ENCODE data around the gene ZNF610. TPM values are rescaled to one million over a fixed set of nuclear protein-coding genes. Genes with fewer than 3 reads are reported as not detected.
A peak's percentile ranks its signal among the peaks of the same experiment; 100 is the strongest.

The ZNF610 gene
- total and polyA plus RNA-seq, 2 donors (not counting 1 experiment from before 2014, with no cell fraction given), result 3.0 to 5.3 TPM

DNA sequence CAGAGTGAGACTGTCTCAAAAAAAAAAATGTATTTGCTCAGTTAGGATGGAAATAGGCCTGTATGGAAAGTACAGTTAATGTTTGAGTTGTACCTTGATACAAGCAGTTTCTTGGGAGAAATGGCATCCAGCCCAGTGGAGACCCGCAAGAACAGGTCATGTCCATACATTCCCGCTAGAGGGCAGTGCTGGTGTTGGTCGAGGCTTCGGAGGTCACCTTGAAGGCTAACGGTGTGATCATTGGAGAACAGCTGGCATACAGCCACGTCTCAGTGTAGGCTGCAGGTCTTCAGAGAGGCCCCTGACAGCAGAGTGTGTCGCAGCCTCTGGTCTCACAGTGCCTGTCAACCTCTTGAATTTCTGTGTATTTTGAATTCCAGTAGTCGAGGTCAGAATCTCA, 7.5 kb downstream of the ZNF610 start:
- TF ChIP-seq CTCF (conservative IDR thresholded peaks at IDR 0.05 in 1 of 2, IDR thresholded peaks at IDR 0.05 in 1 of 2; ENCODE audit: low read depth in 1 of 2, low read length in 2 of 2) (peak in 1 of 2 donors; percentile 36), EZH2 (IDR thresholded peaks at IDR 0.05; ENCODE audit: low read length, missing control alignments) (no peak)
- H3K79me2 ChIP-seq (ENCODE audit: control insufficient read depth, insufficient read depth, low read length), result no peaks in the 10 kb centered on the region
- H3K36me3 ChIP-seq (ENCODE audit: control insufficient read depth, insufficient read depth, low read length), result no peaks in the 10 kb centered on the region
- no peaks in the 10 kb centered on the region for H3K27me3 ChIP-seq (ENCODE audit: control insufficient read depth, insufficient read depth, low read length)
- H3K4me3 ChIP-seq (replicated peaks in 1 of 4; ENCODE audit: control extremely low read depth in 1 of 4, insufficient read depth in 1 of 4, low read depth in 3 of 4, low read length in 4 of 4), result no peak overlapping the region
- no peaks in the 10 kb centered on the region for H3K9me3 ChIP-seq (ENCODE audit: control insufficient read depth, insufficient read depth, low read depth, low read length)
- H3K27ac ChIP-seq (ENCODE audit: insufficient read depth, low read length), result no peak overlapping the region
- peak; percentile 23 to 25 for DNase-seq (ENCODE audit: low read depth in 2 of 2)
- no peaks in the 10 kb centered on the region for H4K20me1 ChIP-seq (ENCODE audit: control insufficient read depth, extremely low read depth, insufficient read depth, low read length)
- H3K9ac ChIP-seq (ENCODE audit: insufficient read depth, low read length), result no peak overlapping the region
- no peak overlapping the region for H3K4me2 ChIP-seq (ENCODE audit: extremely low read depth, insufficient read depth, low read length)
- no peaks in the 10 kb centered on the region for H3K4me1 ChIP-seq (ENCODE audit: control insufficient read depth, extremely low read depth, insufficient read depth, low read length)
- no peak overlapping the region for H2AFZ ChIP-seq (ENCODE audit: low read length)

- Histone ChIP-seq H3K36me3 (ENCODE audit: control insufficient read depth, insufficient read depth, low read length) (no peaks in the 10 kb centered on the region), H2AFZ (ENCODE audit: low read length) (no peak overlapping the region), H3K27ac (ENCODE audit: insufficient read depth, low read length) (no peak overlapping the region), H3K27me3 (ENCODE audit: control insufficient read depth, insufficient read depth, low read length) (no peaks in the 10 kb centered on the region), H3K9me3 (ENCODE audit: control insufficient read depth, insufficient read depth, low read depth, low read length) (no peaks in the 10 kb centered on the region), H3K4me3 (replicated peaks in 1 of 4; ENCODE audit: control extremely low read depth in 1 of 4, insufficient read depth in 1 of 4, low read depth in 3 of 4, low read length in 4 of 4) (no peak overlapping the region), H3K9ac (ENCODE audit: insufficient read depth, low read length) (no peak overlapping the region), H4K20me1 (ENCODE audit: control insufficient read depth, extremely low read depth, insufficient read depth, low read length) (no peaks in the 10 kb centered on the region), H3K4me1 (ENCODE audit: control insufficient read depth, extremely low read depth, insufficient read depth, low read length) (no peaks in the 10 kb centered on the region), H3K4me2 (ENCODE audit: extremely low read depth, insufficient read depth, low read length) (no peak overlapping the region), H3K79me2 (ENCODE audit: control insufficient read depth, insufficient read depth, low read length) (no peaks in the 10 kb centered on the region)
- no peak for DNase-seq (ENCODE audit: low read depth in 2 of 2)
- TF ChIP-seq CTCF (conservative IDR thresholded peaks at IDR 0.05 in 1 of 2, IDR thresholded peaks at IDR 0.05 in 1 of 2; ENCODE audit: low read depth in 1 of 2, low read length in 2 of 2) (no peak), EZH2 (IDR thresholded peaks at IDR 0.05; ENCODE audit: low read length, missing control alignments) (no peak)
Observed at GRCh38 chr19:52345162-52345561, 9.1 kb downstream of the ZNF610 start.

DNA sequence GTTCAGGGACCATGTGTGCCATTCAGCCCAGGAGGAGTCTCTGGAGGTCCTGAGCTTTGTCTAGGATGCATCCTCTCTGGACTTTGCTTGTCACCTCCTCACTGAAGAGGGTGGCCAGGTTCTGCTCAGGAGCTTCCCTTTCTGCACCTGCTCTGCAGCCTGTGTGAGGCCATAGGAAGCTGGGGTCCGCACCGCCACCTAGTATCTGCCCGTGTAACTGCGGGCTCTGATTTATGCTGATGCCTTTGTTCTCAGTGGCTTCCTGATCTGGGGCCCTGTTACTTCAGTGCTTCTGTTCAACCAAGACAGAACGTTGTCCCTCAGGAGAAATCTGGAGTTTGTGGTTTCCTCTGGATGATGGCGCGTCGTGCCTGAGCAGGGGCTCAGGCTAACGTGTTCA, 15.5 kb downstream of the ZNF610 start:
- Histone ChIP-seq H3K27me3 (ENCODE audit: control insufficient read depth, insufficient read depth, low read length) (no peaks in the 10 kb centered on the region), H3K9me3 (ENCODE audit: control insufficient read depth, insufficient read depth, low read depth, low read length) (no peaks in the 10 kb centered on the region), H3K27ac (ENCODE audit: insufficient read depth, low read length) (no peak overlapping the region), H4K20me1 (ENCODE audit: control insufficient read depth, extremely low read depth, insufficient read depth, low read length) (no peaks in the 10 kb centered on the region), H3K4me1 (ENCODE audit: control insufficient read depth, extremely low read depth, insufficient read depth, low read length) (no peaks in the 10 kb centered on the region), H3K36me3 (ENCODE audit: control insufficient read depth, insufficient read depth, low read length) (no peaks in the 10 kb centered on the region), H2AFZ (ENCODE audit: low read length) (no peak overlapping the region), H3K4me2 (ENCODE audit: extremely low read depth, insufficient read depth, low read length) (no peak overlapping the region), H3K4me3 (replicated peaks in 1 of 4; ENCODE audit: control extremely low read depth in 1 of 4, insufficient read depth in 1 of 4, low read depth in 3 of 4, low read length in 4 of 4) (no peak overlapping the region), H3K79me2 (ENCODE audit: control insufficient read depth, insufficient read depth, low read length) (no peaks in the 10 kb centered on the region), H3K9ac (ENCODE audit: insufficient read depth, low read length) (no peak overlapping the region)
- TF ChIP-seq CTCF (conservative IDR thresholded peaks at IDR 0.05 in 1 of 2, IDR thresholded peaks at IDR 0.05 in 1 of 2; ENCODE audit: low read depth in 1 of 2, low read length in 2 of 2), result no peak
- no peak for TF ChIP-seq EZH2 (IDR thresholded peaks at IDR 0.05; ENCODE audit: low read length, missing control alignments)
- DNase-seq (ENCODE audit: low read depth in 2 of 2), result no peak
